ENCODE measurements around the gene OXCT1.

Gene OXCT1

GRCh38 chr5:41707853-41708603, 162.2 kb downstream of the OXCT1 start:
- no peak for DNase-seq

- no peak for DNase-seq
These were observed 174.2 kb downstream of the OXCT1 start for GRCh38 chr5:41695920-41696582.

DNA sequence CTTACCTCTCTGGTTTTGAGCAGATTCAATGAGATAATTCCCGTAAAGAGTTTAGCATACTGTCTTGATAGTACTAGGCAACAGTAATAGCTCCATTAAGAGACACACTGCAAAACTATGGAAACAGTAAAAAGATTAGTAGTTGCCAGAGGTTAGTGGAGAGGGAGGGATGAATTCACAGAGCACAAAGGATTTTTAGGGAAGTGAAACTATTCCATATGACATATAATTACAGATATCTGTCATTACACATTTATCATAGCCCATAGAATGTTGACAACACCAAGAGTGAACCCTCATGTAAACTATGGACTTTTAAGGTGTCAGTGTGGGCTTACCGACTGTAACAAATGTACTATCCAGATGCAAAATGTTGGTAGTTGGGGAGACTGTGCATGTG, 183.5 kb downstream of the OXCT1 start:
- no peak for DNase-seq

- DNase-seq: no peak
These were observed 184.0 kb downstream of the OXCT1 start for GRCh38 chr5:41686191-41686590.

DNA sequence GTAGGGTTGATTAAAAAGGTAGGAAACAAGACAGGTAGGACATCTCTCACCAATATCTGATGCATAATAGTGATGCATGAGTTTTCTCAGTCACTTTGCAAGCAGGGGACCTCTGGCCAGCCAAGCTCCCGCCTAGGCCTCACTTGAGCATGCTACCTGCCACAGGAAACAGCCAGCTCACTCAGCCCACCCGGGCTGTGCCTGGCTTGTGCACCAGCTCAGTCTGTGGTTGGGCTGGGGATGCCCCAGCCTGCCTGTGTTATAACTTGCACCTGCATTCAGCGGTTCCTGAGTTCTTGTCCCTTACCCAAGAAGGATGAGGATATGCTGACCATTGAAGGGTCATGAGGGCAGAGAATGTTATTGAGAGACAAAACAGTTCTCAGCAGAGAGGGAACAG, 187.0 kb downstream of the OXCT1 start:
- no peak for DNase-seq

DNA sequence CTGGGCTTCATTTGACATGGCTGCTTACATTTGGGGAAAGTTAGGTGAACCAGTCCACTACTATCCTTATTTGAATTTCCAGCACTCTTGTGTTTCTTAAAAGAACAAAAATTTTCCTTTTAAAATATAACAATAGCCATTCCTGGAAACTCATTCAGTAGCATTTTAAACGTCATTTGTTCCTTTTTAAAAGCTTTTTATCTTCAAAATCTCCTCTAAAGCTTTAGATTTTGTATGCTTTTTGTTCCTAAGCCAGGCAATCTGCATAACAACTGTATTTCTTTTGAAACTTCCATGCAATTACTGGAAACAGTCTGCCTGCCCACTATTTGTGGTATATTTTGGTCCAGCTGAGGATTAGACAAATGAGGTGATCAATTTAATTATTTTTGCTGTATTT, 187.6 kb downstream of the OXCT1 start:
- DNase-seq: no peak

DNA sequence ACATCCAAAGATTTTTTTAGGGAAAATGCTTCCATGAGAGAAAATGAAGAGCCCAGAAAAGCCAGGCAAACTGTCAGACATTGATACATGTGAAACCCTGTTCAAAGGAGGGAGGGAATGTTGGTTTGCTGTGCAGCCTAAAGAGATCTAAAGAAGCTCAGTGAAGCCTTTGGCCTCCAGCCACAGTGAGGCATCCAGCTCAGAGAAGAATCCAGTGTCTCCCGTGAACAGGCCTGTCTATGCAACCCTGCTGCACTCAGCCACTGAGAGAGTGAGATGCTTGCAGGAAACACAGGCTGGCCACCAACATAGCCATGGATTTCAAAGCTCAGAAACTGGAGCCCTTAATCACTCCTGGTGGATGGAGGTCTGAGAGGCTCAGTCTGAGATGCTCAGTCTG, 188.4 kb downstream of the OXCT1 start:
- no peak for DNase-seq
